NCI-H2029 treated with DMSO at 0.1 percent for 48 hours (cell line): Measurements from ENCODE around the gene RNU1-4.
"Not testable (repeated sequence)": the region's sequence is repeated elsewhere in the genome, so short reads cannot be mapped to it uniquely, and the experiment has no call there.

ENCODE experiments used
- DNase-seq: peaks from one replicate; lab custom pipeline; 2025; lab: John Stamatoyannopoulos, UW

RNU1-4 gene

GRCh38 chr1:16728243-16728949 lies 11.9 kb upstream of the RNU1-4 start:
- DNase-seq = not testable (repeated sequence)

GRCh38 chr1:16732254-16732896 lies 7.9 kb upstream of the RNU1-4 start:
- not testable (repeated sequence) for DNase-seq

- not testable (repeated sequence) for DNase-seq
Measured at GRCh38 chr1:16741230-16741629, 914 bp downstream of the RNU1-4 start.

- not testable (repeated sequence) for DNase-seq
Measured at GRCh38 chr1:16747660-16748059, 7.3 kb downstream of the RNU1-4 start.

- not testable (repeated sequence) for DNase-seq
Measured at GRCh38 chr1:16748710-16749109, 8.4 kb downstream of the RNU1-4 start.

GRCh38 chr1:16749910-16750888 lies 9.9 kb downstream of the RNU1-4 start:
- DNase-seq = not testable (repeated sequence)

GRCh38 chr1:16752770-16753169 lies 12.5 kb downstream of the RNU1-4 start:
- DNase-seq = not testable (repeated sequence)

- not testable (repeated sequence) for DNase-seq
Measured at GRCh38 chr1:16755385-16755784, 15.1 kb downstream of the RNU1-4 start.

- DNase-seq = not testable (repeated sequence)
Measured at GRCh38 chr1:16755932-16756331, 15.6 kb downstream of the RNU1-4 start.

- not testable (repeated sequence) for DNase-seq
Measured at GRCh38 chr1:16757574-16757973, 17.3 kb downstream of the RNU1-4 start.

- not testable (repeated sequence) for DNase-seq
Measured at GRCh38 chr1:16758060-16758459, 17.7 kb downstream of the RNU1-4 start.

- not testable (repeated sequence) for DNase-seq
Measured at GRCh38 chr1:16759041-16759493, 18.8 kb downstream of the RNU1-4 start.

GRCh38 chr1:16759650-16760455 lies 19.5 kb downstream of the RNU1-4 start:
- DNase-seq = not testable (repeated sequence)

GRCh38 chr1:16760456-16760765 lies 20.1 kb downstream of the RNU1-4 start:
- not testable (repeated sequence) for DNase-seq

- not testable (repeated sequence) for DNase-seq
Measured at GRCh38 chr1:16760801-16761200, 20.5 kb downstream of the RNU1-4 start.

- not testable (repeated sequence) for DNase-seq
Measured at GRCh38 chr1:16764248-16764819, 24.0 kb downstream of the RNU1-4 start.

GRCh38 chr1:16764820-16765655 lies 24.7 kb downstream of the RNU1-4 start:
- DNase-seq = not testable (repeated sequence)

GRCh38 chr1:16765731-16766605 lies 25.7 kb downstream of the RNU1-4 start:
- not testable (repeated sequence) for DNase-seq

GRCh38 chr1:16766689-16767256 lies 26.5 kb downstream of the RNU1-4 start:
- not testable (repeated sequence) for DNase-seq
